HCT116 (cell line): Measurements from ENCODE around the gene BCL2L2. TPM values are rescaled to one million over a fixed set of nuclear protein-coding genes. Genes with fewer than 3 reads are reported as not detected.
"Not testable (repeated sequence)": the region's sequence is repeated elsewhere in the genome, so short reads cannot be mapped to it uniquely, and the experiment has no call there.

Experiments
- ATAC-seq: fragments of 200-7000 bp; cut with Tn5 transposase; 2 replicates; pipeline ENCODE4 v1.9.1; 2020; ENCODE audit warnings: mild to moderate bottlenecking, moderate library complexity
- BruUV-seq: library from RNA; stranded (reverse); fragments of 400-500 nt; replicated peaks from 2 replicates; lab custom pipeline; 2021; lab: Mats Ljungman, UMichigan
- CTCF ChIA-PET: fragments of 300-600 bp; sonication (Branson Sonifier 250); formaldehyde crosslinking; loops from one replicate; lab custom pipeline; 2021; ENCODE audit warnings: antibody characterized with exemption; lab: Charles Lee
- POLR2A ChIA-PET: fragments of 300-600, 350-600 bp; sonication (Branson Sonifier 250); formaldehyde crosslinking; loops from one replicate; lab custom pipeline; 2021; ENCODE audit warnings: antibody characterized with exemption; lab: Charles Lee
- RAD21 ChIA-PET, 2 experiments: fragments of 300-600 bp; sonication (Branson Sonifier 250); formaldehyde crosslinking; loops; one replicate each; lab custom pipeline; 2023; ENCODE audit warnings: low total read pairs in 2 of 2; ENCODE audit not compliant: uncharacterized antibody in 2 of 2, unreplicated experiment in 2 of 2, low non-redundant PET in 1 of 2; lab: Charles Lee
- DNase-seq: peaks from one replicate; pipeline ENCODE4 v3.0.0-alpha.2; 2010; ENCODE audit warnings: low read depth, low spot score
- H2AFZ ChIP-seq: fragments of 200-600 bp; shearing (Covaris generic), sonication (generic); 2 replicates; pipeline ENCODE4 v1.6.1; 2017; ENCODE audit warnings: low read depth, mixed run types, mixed read lengths, antibody characterized with exemption, low read length; ENCODE audit not compliant: poor library complexity, severe bottlenecking
- H3K27ac ChIP-seq: 2 replicates; pipeline ENCODE4 v1.5.1; 2012; ENCODE audit warnings: low read depth, low read length
- H3K27me3 ChIP-seq: fragments of 200-600 bp; sonication (generic); 2 replicates; pipeline ENCODE4 v1.6.1; 2016; ENCODE audit warnings: mixed run types, low read length, mixed read lengths; ENCODE audit not compliant: insufficient read depth
- H3K36me3 ChIP-seq, 2 experiments: fragments of 200-500 bp in 1 of 2; fragments of 200-600 bp in 1 of 2; sonication (Bioruptor generic) in 1 of 2; sonication (generic) in 1 of 2; 2 replicates each; pipeline versions ENCODE4 v1.5.1 to v1.6.1; 2014 to 2016; ENCODE audit warnings: low read length in 2 of 2, inconsistent platforms in 1 of 2, mixed read lengths in 1 of 2, mixed run types in 1 of 2; ENCODE audit not compliant: insufficient read depth in 2 of 2, control insufficient read depth in 1 of 2
- H3K4me1 ChIP-seq, 2 experiments: fragments of 200-600 bp in 1 of 2; sonication (generic) in 1 of 2; 2 replicates each; pipeline versions ENCODE4 v1.5.1 to v1.6.1; 2012 to 2017; ENCODE audit warnings: low read length in 2 of 2, inconsistent platforms in 1 of 2, mild to moderate bottlenecking in 1 of 2, mixed read lengths in 1 of 2, mixed run types in 1 of 2, moderate library complexity in 1 of 2; ENCODE audit not compliant: insufficient read depth in 2 of 2, control insufficient read depth in 1 of 2
- H3K4me2 ChIP-seq: fragments of 200-600 bp; sonication (generic); 2 replicates; pipeline ENCODE4 v1.6.1; 2017; ENCODE audit warnings: mixed run types, low read length, mixed read lengths
- H3K4me3 ChIP-seq, 2 experiments: fragments of 200-600 bp in 1 of 2; sonication (generic) in 1 of 2; replicated peaks in 1 of 2; 2 replicates each; pipeline ENCODE4 v1.5.1; 2011 to 2016; ENCODE audit warnings: low read length in 2 of 2, control low read depth in 1 of 2, low read depth in 1 of 2, mild to moderate bottlenecking in 1 of 2, mixed read lengths in 1 of 2, mixed run types in 1 of 2
- H3K79me2 ChIP-seq: fragments of 200-600 bp; sonication (generic); 2 replicates; pipeline ENCODE4 v1.6.1; 2017; ENCODE audit warnings: mild to moderate bottlenecking, mixed run types, low read length, moderate library complexity, mixed read lengths; ENCODE audit not compliant: insufficient read depth
- H3K9ac ChIP-seq: fragments of 200-600 bp; sonication (generic); 2 replicates; pipeline ENCODE4 v1.6.1; 2016; ENCODE audit warnings: low read length, mixed read lengths
- H3K9me2 ChIP-seq: fragments of 200-600 bp; sonication (generic), shearing (Covaris generic); 2 replicates; pipeline ENCODE4 v1.6.1; 2017; ENCODE audit warnings: mixed run types, mild to moderate bottlenecking, moderate library complexity; ENCODE audit not compliant: insufficient read depth
- H3K9me3 ChIP-seq, 2 experiments: fragments of 200-500 bp in 1 of 2; fragments of 200-600 bp in 1 of 2; sonication (Bioruptor generic) in 1 of 2; sonication (generic) in 1 of 2; 2 replicates each; pipeline ENCODE4 v1.6.1; 2014 to 2017; ENCODE audit warnings: low read length in 2 of 2, mixed read lengths in 2 of 2, inconsistent platforms in 1 of 2, low read depth in 1 of 2, mild to moderate bottlenecking in 1 of 2, mixed run types in 1 of 2, moderate library complexity in 1 of 2; ENCODE audit not compliant: control insufficient read depth in 1 of 2, insufficient read depth in 1 of 2
- H4K20me1 ChIP-seq: fragments of 200-600 bp; sonication (generic), shearing (Covaris generic); 2 replicates; pipeline ENCODE4 v1.6.1; 2017; ENCODE audit warnings: mixed run types, mild to moderate bottlenecking, moderate library complexity; ENCODE audit not compliant: insufficient read depth
- CEBPB ChIP-seq: IDR thresholded peaks from 2 replicates; pipeline ENCODE4 v1.6.1; 2012; ENCODE audit warnings: low read depth
- ELF1 ChIP-seq: IDR thresholded peaks from 2 replicates; pipeline ENCODE4 v1.6.1; 2012; ENCODE audit warnings: low read depth, borderline replicate concordance
- EZH2 ChIP-seq: fragments of 200-600 bp; sonication (generic); IDR thresholded peaks from 2 replicates; pipeline ENCODE4 v1.6.1; 2017; ENCODE audit warnings: antibody characterized with exemption, mixed run types
- EZH2phosphoT487 ChIP-seq: fragments of 200-600 bp; IDR thresholded peaks from 2 replicates; pipeline ENCODE4 v1.6.1; 2018; ENCODE audit warnings: antibody characterized with exemption, borderline replicate concordance
- MAX ChIP-seq: IDR thresholded peaks from 2 replicates; pipeline ENCODE4 v1.6.1; 2012
- POLR2AphosphoS5 ChIP-seq: IDR thresholded peaks from 2 replicates; pipeline ENCODE4 v1.6.1; 2011; ENCODE audit warnings: mild to moderate bottlenecking, low read depth, low read length, moderate library complexity
- ZBTB33 ChIP-seq: IDR thresholded peaks from 2 replicates; pipeline ENCODE4 v1.6.1; 2011; ENCODE audit warnings: mild to moderate bottlenecking, low read length, moderate library complexity; ENCODE audit not compliant: insufficient replicate concordance; ENCODE audit errors: extremely low read depth
- intact Hi-C: fragments of 100-400 bp; cut with micrococcal nuclease; formaldehyde crosslinking; loops from 2 replicates; pipeline ENCODE4 v1.10.0; 2022
- total RNA-seq: library from RNA; stranded (reverse); gene quantifications from one replicate; pipeline ENCODE4 v1.2.1, GENCODE V29; 2021; ENCODE audit not compliant: unreplicated experiment
- TF ChIP-seq, protein P1 (sequence below), 3 experiments: fragments of 200-600 bp in 1 of 3; sonication (generic) in 1 of 3; IDR thresholded peaks in 2 of 3; conservative IDR thresholded peaks in 1 of 3; 2 replicates each; pipeline ENCODE4 v1.5.1; 2012 to 2017; ENCODE audit warnings: low read depth in 2 of 3, low read length in 2 of 3, antibody characterized with exemption in 1 of 3, borderline replicate concordance in 1 of 3, control low read depth in 1 of 3, mild to moderate bottlenecking in 1 of 3, mixed read lengths in 1 of 3, mixed run types in 1 of 3, moderate library complexity in 1 of 3; ENCODE audit not compliant: insufficient read depth in 1 of 3

The BCL2L2 gene
- total RNA-seq, 1 experiment from 2014 or later: 25.5 TPM

GRCh38 chr14:23277189-23277588 is 29.4 kb upstream of the BCL2L2 start:
- Histone ChIP-seq H4K20me1 (no peaks in the 10 kb centered on the region), H3K4me3 (no peak overlapping the region), H3K27ac (no peak overlapping the region), H3K9me3 (no peaks in the 10 kb centered on the region), H2AFZ (no peak overlapping the region), H3K4me1 (peaks cover 3 to 23% of the 10 kb centered on the region in 2 experiments; a peak in 2 of 4 replicates), H3K27me3 (no peaks in the 10 kb centered on the region), H3K4me2 (no peak overlapping the region), H3K79me2 (no peaks in the 10 kb centered on the region), H3K9ac (no peak overlapping the region), H3K36me3 (no peaks in the 10 kb centered on the region; a peak in 1 of 4 replicates), H3K9me2 (no peaks in the 10 kb centered on the region)
- DNase-seq (no peak), ATAC-seq (no peak)
- no peak for TF ChIP-seq ZBTB33
- no peak for TF ChIP-seq CEBPB
- TF ChIP-seq MAX: no peak
- TF ChIP-seq ELF1: no peak
- no peak for TF ChIP-seq EZH2phosphoT487
- TF ChIP-seq, protein P1, sequence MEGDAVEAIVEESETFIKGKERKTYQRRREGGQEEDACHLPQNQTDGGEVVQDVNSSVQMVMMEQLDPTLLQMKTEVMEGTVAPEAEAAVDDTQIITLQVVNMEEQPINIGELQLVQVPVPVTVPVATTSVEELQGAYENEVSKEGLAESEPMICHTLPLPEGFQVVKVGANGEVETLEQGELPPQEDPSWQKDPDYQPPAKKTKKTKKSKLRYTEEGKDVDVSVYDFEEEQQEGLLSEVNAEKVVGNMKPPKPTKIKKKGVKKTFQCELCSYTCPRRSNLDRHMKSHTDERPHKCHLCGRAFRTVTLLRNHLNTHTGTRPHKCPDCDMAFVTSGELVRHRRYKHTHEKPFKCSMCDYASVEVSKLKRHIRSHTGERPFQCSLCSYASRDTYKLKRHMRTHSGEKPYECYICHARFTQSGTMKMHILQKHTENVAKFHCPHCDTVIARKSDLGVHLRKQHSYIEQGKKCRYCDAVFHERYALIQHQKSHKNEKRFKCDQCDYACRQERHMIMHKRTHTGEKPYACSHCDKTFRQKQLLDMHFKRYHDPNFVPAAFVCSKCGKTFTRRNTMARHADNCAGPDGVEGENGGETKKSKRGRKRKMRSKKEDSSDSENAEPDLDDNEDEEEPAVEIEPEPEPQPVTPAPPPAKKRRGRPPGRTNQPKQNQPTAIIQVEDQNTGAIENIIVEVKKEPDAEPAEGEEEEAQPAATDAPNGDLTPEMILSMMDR (IDR thresholded peaks at IDR 0.05 in 2 of 3, conservative IDR thresholded peaks at IDR 0.05 in 1 of 3; ENCODE audit: borderline replicate concordance in 1 of 3, insufficient read depth in 1 of 3, low read depth in 2 of 3, low read length in 2 of 3): no peak
- TF ChIP-seq POLR2AphosphoS5: no peak
- TF ChIP-seq EZH2: no peak
- RAD21 ChIA-PET: interaction anchor here in 1 of 2 experiments (1.4 kb wide), 1 partner anchor 44 kb away, joined by 3 read pairs; the partner anchor contains the start of gene PABPN1
- intact Hi-C loops: no loop called here
- CTCF ChIA-PET: no interaction called here
- no TSS peak for BruUV-seq
- POLR2A ChIA-PET: no interaction called here

DNA sequence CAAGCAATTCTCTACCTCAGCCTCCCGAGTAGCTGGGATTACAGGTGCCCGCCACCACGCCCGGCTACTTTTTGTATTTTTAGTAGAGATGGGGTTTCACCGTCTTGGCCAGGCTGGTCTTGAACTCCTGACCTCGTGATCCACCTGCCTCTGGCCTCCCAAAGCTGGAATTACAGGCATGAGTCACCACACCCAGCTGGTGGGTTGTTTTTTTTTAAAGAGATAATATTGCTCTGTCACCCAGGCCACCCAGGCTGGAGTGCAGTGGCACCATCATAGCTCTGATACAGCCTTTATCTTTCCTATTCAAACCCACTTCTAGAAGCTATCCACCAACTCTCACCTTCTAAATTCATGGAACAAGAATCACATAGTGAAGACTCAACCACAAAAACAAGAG is 28.7 kb upstream of the BCL2L2 start:
- Histone ChIP-seq H3K4me1 (peaks cover 3 to 23% of the 10 kb centered on the region in 2 experiments; a peak in 2 of 4 replicates), H3K4me2 (peak overlapping the region; percentile 33; the same call in 1 of the 2 replicates)
- H3K9ac ChIP-seq, H3K27me3 ChIP-seq, H3K27ac ChIP-seq, H3K36me3 ChIP-seq, H3K4me3 ChIP-seq, H3K79me2 ChIP-seq, H3K9me3 ChIP-seq, ATAC-seq, DNase-seq, H2AFZ ChIP-seq, POLR2A ChIA-PET, RAD21 ChIA-PET, BruUV-seq, intact Hi-C loops, H3K9me2 ChIP-seq, H4K20me1 ChIP-seq: not testable (repeated sequence)
- CTCF ChIA-PET: interaction anchor here (1.6 kb wide), 1 partner anchor 23 kb away, joined by 4 read pairs; no protein-coding TSS in a partner anchor
